Panc1 (cell line): ENCODE results near the gene UST. TPM values are rescaled to one million over a fixed set of nuclear protein-coding genes. Genes with fewer than 3 reads are reported as not detected.

Experiments
- ATAC-seq: fragments of 200-7000 bp; cut with Tn5 transposase; 2 replicates; pipeline ENCODE4 v1.9.1; 2020; ENCODE audit warnings: mild to moderate bottlenecking, moderate library complexity
- BruUV-seq: library from RNA; stranded (reverse); fragments of 400-500 nt; replicated peaks from 2 replicates; lab custom pipeline; 2021; lab: Mats Ljungman, UMichigan
- CTCF ChIA-PET: fragments of 300-600 bp; sonication (Branson Sonifier 250); formaldehyde crosslinking; loops from one replicate; lab custom pipeline; 2022; ENCODE audit warnings: antibody characterized with exemption; lab: Charles Lee
- POLR2A ChIA-PET: fragments of 300-600 bp; sonication (Branson Sonifier 250); formaldehyde crosslinking; loops from one replicate; lab custom pipeline; 2022; ENCODE audit warnings: antibody characterized with exemption; lab: Charles Lee
- DNase-seq: peaks from one replicate; pipeline ENCODE4 v3.0.0-alpha.2; 2010; ENCODE audit warnings: low read depth, low spot score
- H3K27ac ChIP-seq: 2 replicates; pipeline ENCODE4 v1.5.1; 2011; ENCODE audit warnings: mild to moderate bottlenecking, low read length, inconsistent platforms
- H3K27me3 ChIP-seq: fragments of 200-500 bp; sonication (Bioruptor generic); 2 replicates; pipeline ENCODE4 v1.6.0; 2014; ENCODE audit warnings: low read length, inconsistent platforms; ENCODE audit not compliant: control insufficient read depth, insufficient read depth
- H3K36me3 ChIP-seq: fragments of 200-500 bp; sonication (Bioruptor generic); 2 replicates; pipeline ENCODE4 v1.5.1; 2014; ENCODE audit warnings: inconsistent platforms, mild to moderate bottlenecking, low read length, moderate library complexity; ENCODE audit not compliant: control insufficient read depth, insufficient read depth
- H3K4me1 ChIP-seq: 2 replicates; pipeline ENCODE4 v1.5.1; 2011; ENCODE audit warnings: inconsistent platforms, mild to moderate bottlenecking, low read length, moderate library complexity; ENCODE audit not compliant: control insufficient read depth, insufficient read depth
- H3K4me3 ChIP-seq, 2 experiments: 2 replicates each; pipeline ENCODE4 v1.5.1; 2011 to 2012; ENCODE audit warnings: low read depth in 2 of 2, low read length in 2 of 2, mild to moderate bottlenecking in 2 of 2, inconsistent platforms in 1 of 2, moderate library complexity in 1 of 2
- H3K9me3 ChIP-seq: fragments of 200-500 bp; sonication (Bioruptor generic); 2 replicates; pipeline ENCODE4 v1.5.1; 2014; ENCODE audit warnings: low read depth, mild to moderate bottlenecking, inconsistent platforms, low read length, moderate library complexity; ENCODE audit not compliant: control insufficient read depth, insufficient read depth
- POLR2AphosphoS5 ChIP-seq: IDR thresholded peaks from 2 replicates; pipeline ENCODE4 v1.6.1; 2012; ENCODE audit warnings: mild to moderate bottlenecking, low read depth, low read length, moderate library complexity
- SIN3A ChIP-seq: IDR thresholded peaks from 2 replicates; pipeline ENCODE4 v1.6.1; 2012; ENCODE audit warnings: low read depth, mild to moderate bottlenecking, low read length, moderate library complexity, borderline replicate concordance; ENCODE audit not compliant: insufficient read depth
- TCF7L2 ChIP-seq: IDR thresholded peaks from 2 replicates; pipeline ENCODE4 v1.6.1; 2011; ENCODE audit warnings: mild to moderate bottlenecking, low read depth, low read length, inconsistent platforms
- in situ Hi-C: cut with HindIII; loops from 2 replicates; pipeline ENCODE4 v1.10.0; 2016; ENCODE audit warnings: low sequenced_read_pairs, low pct_unique_long_range_greater_than_20kb
- intact Hi-C: fragments of 100-400 bp; cut with micrococcal nuclease; formaldehyde crosslinking; loops from one replicate; pipeline ENCODE4 v1.10.0; 2022; ENCODE audit not compliant: unreplicated experiment
- total RNA-seq: library from RNA; stranded (reverse); gene quantifications from one replicate; pipeline ENCODE4 v1.2.1, GENCODE V29; 2021; ENCODE audit not compliant: unreplicated experiment
- TF ChIP-seq, protein P1 (sequence below), 2 experiments: IDR thresholded peaks; 2 replicates each; pipeline ENCODE4 v1.6.1; 2011 to 2012; ENCODE audit warnings: low read depth in 2 of 2, control low read depth in 1 of 2, low read length in 1 of 2, mild to moderate bottlenecking in 1 of 2, moderate library complexity in 1 of 2; ENCODE audit not compliant: insufficient read depth in 1 of 2
- TF ChIP-seq, protein P2 (sequence below): fragments of 450-650 bp; IDR thresholded peaks from 2 replicates; pipeline ENCODE4 v1.5.1; 2017; ENCODE audit warnings: mild to moderate bottlenecking

The UST gene
- total RNA-seq, 1 experiment from 2014 or later, result 0.15 TPM

DNA sequence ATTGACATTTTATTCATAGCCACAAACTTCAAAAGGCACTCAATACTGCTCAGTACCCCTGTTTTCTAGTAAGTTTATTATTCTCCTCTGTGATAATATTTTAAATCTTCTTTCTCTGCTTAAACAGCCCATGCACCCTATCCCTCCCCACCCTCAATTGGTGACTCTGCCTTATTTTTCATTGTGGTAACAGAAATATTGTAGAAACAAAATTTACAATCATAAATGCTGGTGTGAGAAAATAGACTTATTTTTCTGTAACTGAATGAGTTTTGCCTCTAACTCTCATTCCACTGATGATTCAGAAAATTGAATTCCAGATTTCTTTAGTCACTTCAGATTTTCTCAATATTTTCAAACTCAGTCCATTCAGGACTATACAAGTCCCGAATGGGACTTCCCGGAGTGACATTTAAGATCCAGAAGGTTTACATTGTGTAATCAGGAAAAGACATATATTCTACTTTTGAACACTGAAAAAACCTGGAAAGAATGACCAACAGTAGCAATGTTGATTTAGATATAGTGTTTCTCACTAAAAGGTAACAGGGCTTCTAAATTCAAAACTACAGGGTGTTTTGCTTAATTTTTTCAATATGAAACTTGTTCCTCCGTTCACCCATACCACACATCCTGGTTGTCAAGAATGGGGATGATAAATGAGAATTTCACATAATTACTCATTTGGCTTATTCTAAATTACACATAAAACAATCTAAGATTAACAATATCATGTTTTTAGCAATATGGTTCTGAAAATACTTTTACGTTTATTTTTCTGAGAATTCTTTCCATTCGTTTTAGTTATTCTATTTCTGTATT, 34.8 kb upstream of the UST start:
- H3K36me3 ChIP-seq, result no peaks in the 10 kb centered on the region
- no peak overlapping the region for H3K27ac ChIP-seq
- POLR2A ChIA-PET, result no interaction called here
- intact Hi-C loops (no loop called here), in situ Hi-C loops (no loop called here)
- CTCF ChIA-PET, result no interaction called here
- DNase-seq (no peak), ATAC-seq (no peak)
- TF ChIP-seq SIN3A (no peak), TCF7L2 (no peak), POLR2AphosphoS5 (no peak)
- TF ChIP-seq, protein P1, sequence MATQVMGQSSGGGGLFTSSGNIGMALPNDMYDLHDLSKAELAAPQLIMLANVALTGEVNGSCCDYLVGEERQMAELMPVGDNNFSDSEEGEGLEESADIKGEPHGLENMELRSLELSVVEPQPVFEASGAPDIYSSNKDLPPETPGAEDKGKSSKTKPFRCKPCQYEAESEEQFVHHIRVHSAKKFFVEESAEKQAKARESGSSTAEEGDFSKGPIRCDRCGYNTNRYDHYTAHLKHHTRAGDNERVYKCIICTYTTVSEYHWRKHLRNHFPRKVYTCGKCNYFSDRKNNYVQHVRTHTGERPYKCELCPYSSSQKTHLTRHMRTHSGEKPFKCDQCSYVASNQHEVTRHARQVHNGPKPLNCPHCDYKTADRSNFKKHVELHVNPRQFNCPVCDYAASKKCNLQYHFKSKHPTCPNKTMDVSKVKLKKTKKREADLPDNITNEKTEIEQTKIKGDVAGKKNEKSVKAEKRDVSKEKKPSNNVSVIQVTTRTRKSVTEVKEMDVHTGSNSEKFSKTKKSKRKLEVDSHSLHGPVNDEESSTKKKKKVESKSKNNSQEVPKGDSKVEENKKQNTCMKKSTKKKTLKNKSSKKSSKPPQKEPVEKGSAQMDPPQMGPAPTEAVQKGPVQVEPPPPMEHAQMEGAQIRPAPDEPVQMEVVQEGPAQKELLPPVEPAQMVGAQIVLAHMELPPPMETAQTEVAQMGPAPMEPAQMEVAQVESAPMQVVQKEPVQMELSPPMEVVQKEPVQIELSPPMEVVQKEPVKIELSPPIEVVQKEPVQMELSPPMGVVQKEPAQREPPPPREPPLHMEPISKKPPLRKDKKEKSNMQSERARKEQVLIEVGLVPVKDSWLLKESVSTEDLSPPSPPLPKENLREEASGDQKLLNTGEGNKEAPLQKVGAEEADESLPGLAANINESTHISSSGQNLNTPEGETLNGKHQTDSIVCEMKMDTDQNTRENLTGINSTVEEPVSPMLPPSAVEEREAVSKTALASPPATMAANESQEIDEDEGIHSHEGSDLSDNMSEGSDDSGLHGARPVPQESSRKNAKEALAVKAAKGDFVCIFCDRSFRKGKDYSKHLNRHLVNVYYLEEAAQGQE (IDR thresholded peaks at IDR 0.05; ENCODE audit: insufficient read depth in 1 of 2, low read depth in 2 of 2, low read length in 1 of 2), result no peak
- TF ChIP-seq, protein P2, sequence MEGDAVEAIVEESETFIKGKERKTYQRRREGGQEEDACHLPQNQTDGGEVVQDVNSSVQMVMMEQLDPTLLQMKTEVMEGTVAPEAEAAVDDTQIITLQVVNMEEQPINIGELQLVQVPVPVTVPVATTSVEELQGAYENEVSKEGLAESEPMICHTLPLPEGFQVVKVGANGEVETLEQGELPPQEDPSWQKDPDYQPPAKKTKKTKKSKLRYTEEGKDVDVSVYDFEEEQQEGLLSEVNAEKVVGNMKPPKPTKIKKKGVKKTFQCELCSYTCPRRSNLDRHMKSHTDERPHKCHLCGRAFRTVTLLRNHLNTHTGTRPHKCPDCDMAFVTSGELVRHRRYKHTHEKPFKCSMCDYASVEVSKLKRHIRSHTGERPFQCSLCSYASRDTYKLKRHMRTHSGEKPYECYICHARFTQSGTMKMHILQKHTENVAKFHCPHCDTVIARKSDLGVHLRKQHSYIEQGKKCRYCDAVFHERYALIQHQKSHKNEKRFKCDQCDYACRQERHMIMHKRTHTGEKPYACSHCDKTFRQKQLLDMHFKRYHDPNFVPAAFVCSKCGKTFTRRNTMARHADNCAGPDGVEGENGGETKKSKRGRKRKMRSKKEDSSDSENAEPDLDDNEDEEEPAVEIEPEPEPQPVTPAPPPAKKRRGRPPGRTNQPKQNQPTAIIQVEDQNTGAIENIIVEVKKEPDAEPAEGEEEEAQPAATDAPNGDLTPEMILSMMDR, result no peak
- no peaks in the 10 kb centered on the region for H3K27me3 ChIP-seq
- no TSS peak for BruUV-seq
- H3K4me3 ChIP-seq, result no peak overlapping the region
- H3K4me1 ChIP-seq, result no peaks in the 10 kb centered on the region
- H3K9me3 ChIP-seq, result no peaks in the 10 kb centered on the region

DNA sequence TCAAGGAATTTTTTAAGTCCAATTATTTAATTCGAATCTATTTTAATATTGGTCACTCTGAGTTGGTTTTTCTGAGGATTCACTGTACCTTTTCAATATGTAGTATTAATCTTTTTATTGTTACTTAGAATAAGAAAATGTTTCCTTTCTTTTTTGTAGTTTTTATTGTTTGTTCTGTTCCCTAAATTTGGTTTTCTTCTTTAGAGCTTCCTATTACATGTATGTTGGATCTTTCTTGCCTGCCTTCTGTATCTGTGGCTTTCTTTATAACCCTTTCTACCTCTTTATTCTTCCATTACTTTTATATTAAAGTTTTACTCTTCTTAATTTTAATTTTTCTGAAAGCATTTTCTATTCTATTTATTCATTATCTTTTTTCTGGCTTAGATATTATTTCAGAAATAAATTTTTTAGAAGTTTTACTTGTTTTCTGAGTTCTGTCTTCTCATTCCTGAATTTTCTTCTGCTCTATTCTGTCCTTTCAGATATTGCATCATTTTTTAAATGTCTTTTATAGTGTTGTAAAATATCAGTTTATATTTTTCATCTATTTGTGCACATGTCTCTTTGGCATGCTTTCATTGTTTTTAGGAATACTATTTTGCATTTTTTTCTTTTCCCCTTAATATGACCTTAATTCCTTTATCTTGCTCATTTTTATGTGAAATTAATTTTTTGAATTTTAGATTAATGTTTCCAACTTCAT, 33.6 kb upstream of the UST start:
- H3K4me3 ChIP-seq, result no peak overlapping the region
- ChIA-PET CTCF (no interaction called here), POLR2A (no interaction called here)
- DNase-seq (no peak), ATAC-seq (no peak)
- intact Hi-C loops (no loop called here), in situ Hi-C loops (no loop called here)
- H3K36me3 ChIP-seq, result no peaks in the 10 kb centered on the region
- H3K27me3 ChIP-seq, result no peaks in the 10 kb centered on the region
- H3K27ac ChIP-seq, result no peak overlapping the region
- no TSS peak for BruUV-seq
- H3K4me1 ChIP-seq, result no peaks in the 10 kb centered on the region
- TF ChIP-seq SIN3A, result no peak
- TF ChIP-seq, protein P1 (IDR thresholded peaks at IDR 0.05; ENCODE audit: insufficient read depth in 1 of 2, low read depth in 2 of 2, low read length in 1 of 2), result no peak
- TF ChIP-seq TCF7L2, result no peak
- TF ChIP-seq, protein P2, result no peak
- no peak for TF ChIP-seq POLR2AphosphoS5
- H3K9me3 ChIP-seq, result no peaks in the 10 kb centered on the region
